Activated T-cell treated with anti-CD3 and anti-CD28 coated beads for 4 hours (primary cell): Measurements from ENCODE around the gene ISCU.
"Not testable (repeated sequence)": the region's sequence is repeated elsewhere in the genome, so short reads cannot be mapped to it uniquely, and the experiment has no call there.

ENCODE experiments used
- DNase-seq: peaks from one replicate; pipeline ENCODE4 v3.0.0-alpha.2; 2020

The ISCU gene

GRCh38 chr12:108605690-108606406, 43.5 kb downstream of the ISCU start:
- no peak for DNase-seq

GRCh38 chr12:108606492-108606891, 44.1 kb downstream of the ISCU start:
- DNase-seq, result no peak

- no peak for DNase-seq
These were observed 45.7 kb downstream of the ISCU start for GRCh38 chr12:108607981-108608600.

- no peak for DNase-seq
These were observed 46.2 kb downstream of the ISCU start for GRCh38 chr12:108608616-108609015.

GRCh38 chr12:108609537-108610335, 47.3 kb downstream of the ISCU start:
- no peak for DNase-seq

GRCh38 chr12:108610336-108610815, 48.0 kb downstream of the ISCU start:
- DNase-seq, result no peak

GRCh38 chr12:108610856-108611605, 48.6 kb downstream of the ISCU start:
- no peak for DNase-seq

- DNase-seq, result peak; percentile 46
These were observed 49.6 kb downstream of the ISCU start for GRCh38 chr12:108611884-108612415.

- DNase-seq, result no peak
These were observed 50.4 kb downstream of the ISCU start for GRCh38 chr12:108612788-108613282.

GRCh38 chr12:108613548-108613947, 51.2 kb downstream of the ISCU start:
- DNase-seq, result no peak

GRCh38 chr12:108614041-108614440, 51.6 kb downstream of the ISCU start:
- DNase-seq, result no peak

GRCh38 chr12:108614639-108615038, 52.2 kb downstream of the ISCU start:
- no peak for DNase-seq

GRCh38 chr12:108615918-108616317, 53.5 kb downstream of the ISCU start:
- DNase-seq, result no peak

- DNase-seq, result no peak
These were observed 54.0 kb downstream of the ISCU start for GRCh38 chr12:108616359-108616758.

- DNase-seq, result peak; percentile 62
These were observed 54.8 kb downstream of the ISCU start for GRCh38 chr12:108616941-108617858.

GRCh38 chr12:108618079-108618952, 55.9 kb downstream of the ISCU start:
- peak; percentile 73 for DNase-seq

- DNase-seq, result not testable (repeated sequence)
These were observed 56.5 kb downstream of the ISCU start for GRCh38 chr12:108618953-108619274.
